ENCODE measurements around the gene SF3B3.

GRCh38 chr16:70572050-70572925 lies 48.7 kb downstream of the SF3B3 start:
- TF ChIP-seq CTCF (IDR thresholded peaks at IDR 0.05) (no peak), EP300 (IDR thresholded peaks at IDR 0.05) (no peak), POLR2A (IDR thresholded peaks at IDR 0.05) (no peak)

All from upper lobe of left lung (tissue), 4 donors.